Adipose tissue (tissue), 3 donors: ENCODE measurements around the gene TMEM108. TPM values are rescaled to one million over a fixed set of nuclear protein-coding genes. Genes with fewer than 3 reads are reported as not detected.

ENCODE experiments used
- H3K27ac ChIP-seq: one replicate; pipeline ENCODE4 v1.5.1; 2013; ENCODE audit warnings: low read depth, low read length
- WGBS, 3 donors: extraction: QIAGEN DNeasy Blood & Tissue Kit; methylation state at CpG; one replicate each; pipeline ENCODE4 v1.1.7; 2013; 5-methylcytosine and 5-hydroxymethylcytosine counted together
- polyA plus RNA-seq, 3 donors: library from polyadenylated mRNA; stranded (reverse); fragments of 200-250 nt; gene quantifications; one replicate each; pipeline ENCODE4 v1.2.3, GENCODE V29; 2013
- donor health status: healthy with polysubstance abuse.
- donor health status: Bipolar disorder and iron deficiency.
- donor health status: healthy.

The TMEM108 gene
- polyA plus RNA-seq, 3 donors, result 0.45 to 1.5 (median 0.70) TPM

DNA sequence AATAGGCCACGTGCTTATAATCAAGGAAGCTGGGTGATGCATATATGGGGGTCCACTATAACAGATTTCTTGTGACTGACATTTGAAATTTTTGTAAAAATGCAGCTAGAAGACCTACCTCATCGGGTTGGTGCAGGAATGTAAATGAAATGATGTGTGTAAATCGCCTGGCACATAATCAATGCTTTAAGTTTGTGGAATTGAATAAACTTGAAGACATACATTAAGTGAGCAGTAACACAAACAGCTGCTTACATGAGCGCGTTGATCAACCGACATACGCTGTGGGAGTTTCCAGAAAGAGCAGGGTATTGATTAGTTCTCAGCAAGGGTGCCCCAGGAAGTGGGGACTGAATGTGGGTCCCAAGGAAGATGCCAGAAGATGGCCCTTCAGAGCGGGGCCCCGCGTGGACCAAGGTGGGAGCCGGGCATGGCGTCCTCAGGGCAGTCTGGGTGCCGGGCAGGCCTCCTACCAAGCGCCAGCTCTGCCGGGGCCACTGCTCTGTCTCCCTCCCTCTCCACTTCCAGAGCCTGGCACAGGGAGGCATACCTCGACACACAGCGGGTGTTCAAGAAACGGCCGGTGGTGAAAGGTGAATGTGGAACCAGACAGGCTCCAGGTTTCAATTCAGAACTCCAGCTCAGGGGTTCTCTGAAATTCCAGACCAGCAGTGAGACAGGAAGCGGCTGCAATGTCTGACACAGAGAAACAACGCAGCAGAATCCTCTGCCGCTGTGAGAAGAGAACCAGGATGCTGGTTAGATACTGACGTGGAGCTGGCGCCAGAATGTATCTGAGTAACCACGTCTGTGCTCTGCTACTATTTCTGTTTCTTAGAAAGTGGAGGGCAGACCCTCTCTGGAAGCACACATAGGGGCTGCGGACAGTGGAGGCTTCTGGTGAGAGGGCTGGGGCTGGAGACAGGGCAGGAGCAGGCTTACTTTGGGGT, 374.3 kb downstream of the TMEM108 start:
- 64 to 71% (median 71%) methylated on average over 26 of the region's 26 CpGs for WGBS, 3 donors
- H3K27ac ChIP-seq, result no peak overlapping the region

- 21 to 33% (median 28%) methylated on average over 17 of the region's 17 CpGs for WGBS, 3 donors
- no peak overlapping the region for H3K27ac ChIP-seq
These were observed 375.2 kb downstream of the TMEM108 start for GRCh38 chr3:133413161-133414020.

GRCh38 chr3:133414021-133414392, 375.8 kb downstream of the TMEM108 start:
- H3K27ac ChIP-seq, result no peak overlapping the region
- WGBS, 3 donors, result 63 to 87% (median 81%) methylated on average over 4 of the region's 4 CpGs

GRCh38 chr3:133418361-133418760, 380.2 kb downstream of the TMEM108 start:
- H3K27ac ChIP-seq, result no peak overlapping the region
- WGBS, 3 donors, result 76 to 89% (median 88%) methylated on average over 7 of the region's 7 CpGs

DNA sequence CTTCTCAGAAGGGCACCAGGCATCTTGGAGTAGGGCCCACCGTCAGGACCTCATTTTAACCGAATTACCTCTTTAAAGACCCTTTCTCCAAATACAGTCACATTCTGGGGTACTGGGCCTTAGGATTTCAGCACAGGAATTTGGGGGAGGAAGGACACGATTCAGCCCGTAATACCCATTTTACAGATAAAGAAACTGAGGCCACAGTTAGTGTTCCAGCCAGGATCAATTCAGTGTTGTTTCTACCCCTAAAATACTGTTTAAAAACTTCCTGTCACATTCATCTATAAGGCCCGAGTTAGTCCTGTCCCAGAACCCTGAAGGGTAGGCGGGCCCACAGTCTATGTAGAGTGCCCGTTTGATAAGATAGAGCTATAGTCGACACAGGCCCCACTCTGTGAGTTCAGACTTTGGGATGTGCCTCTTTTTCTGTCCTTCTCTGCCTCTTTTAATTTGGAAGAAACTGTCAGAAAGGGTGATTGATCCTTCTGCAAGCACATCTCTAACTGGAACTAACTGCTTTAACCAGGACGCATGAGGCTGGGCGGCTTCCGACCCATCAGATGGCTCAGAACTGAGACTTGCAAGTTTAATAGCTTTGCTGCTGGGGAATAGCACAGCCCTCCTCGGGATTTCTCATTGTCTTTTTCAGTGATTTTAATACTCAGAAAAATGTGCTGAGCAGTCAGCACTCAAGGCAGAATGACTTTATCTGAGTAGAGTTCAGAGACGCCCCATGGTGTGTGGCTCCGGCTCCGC, 381.1 kb downstream of the TMEM108 start:
- no peak overlapping the region for H3K27ac ChIP-seq
- WGBS, 3 donors, result 89 to 91% (median 90%) methylated on average over 15 of the region's 15 CpGs

- WGBS, 3 donors, result 75 to 80% (median 79%) methylated on average over 9 of the region's 9 CpGs
- no peak overlapping the region for H3K27ac ChIP-seq
These were observed 387.0 kb downstream of the TMEM108 start for GRCh38 chr3:133424937-133425869.

DNA sequence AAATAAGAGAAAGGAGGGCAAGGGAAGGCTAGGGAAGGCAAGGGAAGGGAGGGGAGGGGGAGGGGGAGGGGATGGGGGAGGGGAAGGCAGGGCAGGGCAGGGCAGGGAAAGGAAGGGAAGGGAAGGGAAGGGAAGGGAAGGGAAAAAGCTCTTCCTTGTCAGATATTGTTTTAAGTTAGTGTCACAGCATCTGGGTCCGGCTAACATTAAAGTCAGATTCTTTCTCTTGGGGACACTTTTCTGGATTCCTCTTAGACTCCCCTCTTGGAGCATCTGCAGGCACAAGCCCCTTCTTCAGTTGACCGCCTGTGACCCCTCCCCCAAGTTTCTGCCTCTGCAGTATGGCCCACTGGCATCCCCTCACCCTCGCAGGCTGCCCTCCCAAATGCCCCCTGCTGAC, 387.7 kb downstream of the TMEM108 start:
- whole genome bisulfite sequencing, 3 donors, result 71 to 81% (median 81%) methylated on average over 3 of the region's 3 CpGs
- no peak overlapping the region for H3K27ac ChIP-seq

DNA sequence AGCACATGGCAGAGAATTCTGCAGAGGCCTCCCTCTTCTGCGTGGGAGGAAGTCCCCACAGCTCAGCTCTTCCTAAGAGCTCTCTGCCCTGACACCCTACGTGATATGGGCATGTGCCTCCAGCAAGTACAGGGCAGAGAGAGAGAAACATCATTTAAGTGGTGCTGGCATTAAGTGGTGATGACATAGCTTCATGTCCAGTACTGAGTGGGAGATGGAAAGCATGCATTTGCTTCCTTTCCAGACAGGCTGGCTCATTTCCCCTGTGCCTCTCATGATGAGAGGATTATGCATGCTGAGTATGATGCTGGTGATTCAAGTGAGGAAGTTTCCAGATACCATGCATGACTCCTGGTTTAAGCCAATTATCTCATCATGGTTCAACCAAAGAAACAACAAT, 388.5 kb downstream of the TMEM108 start:
- 46 to 73% (median 64%) methylated on average over 2 of the region's 2 CpGs for whole genome bisulfite sequencing, 3 donors
- H3K27ac ChIP-seq, result no peak overlapping the region

GRCh38 chr3:133428552-133428951, 390.4 kb downstream of the TMEM108 start:
- WGBS, 3 donors, result 58 to 72% (median 70%) methylated on average over 12 of the region's 12 CpGs
- no peak overlapping the region for H3K27ac ChIP-seq

DNA sequence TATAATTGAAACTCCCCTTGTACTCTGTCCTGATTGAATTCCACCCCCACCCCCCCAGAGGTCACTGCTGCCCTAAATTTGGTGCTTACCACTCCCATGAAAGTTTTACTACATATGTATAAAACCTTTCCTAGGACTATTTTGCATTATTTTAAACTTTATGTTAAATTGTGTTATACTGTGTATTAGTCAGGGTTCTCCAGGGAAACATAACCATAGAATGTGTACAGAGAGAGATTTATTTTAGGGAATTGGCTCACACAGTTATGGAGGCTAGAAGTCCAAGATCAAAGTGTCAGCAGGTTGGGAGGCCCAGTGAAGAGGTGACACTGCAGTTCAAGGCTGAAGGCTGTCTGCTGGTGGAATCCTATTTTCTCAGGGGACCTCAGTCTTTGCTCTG, 390.9 kb downstream of the TMEM108 start:
- no peak overlapping the region for H3K27ac ChIP-seq

DNA sequence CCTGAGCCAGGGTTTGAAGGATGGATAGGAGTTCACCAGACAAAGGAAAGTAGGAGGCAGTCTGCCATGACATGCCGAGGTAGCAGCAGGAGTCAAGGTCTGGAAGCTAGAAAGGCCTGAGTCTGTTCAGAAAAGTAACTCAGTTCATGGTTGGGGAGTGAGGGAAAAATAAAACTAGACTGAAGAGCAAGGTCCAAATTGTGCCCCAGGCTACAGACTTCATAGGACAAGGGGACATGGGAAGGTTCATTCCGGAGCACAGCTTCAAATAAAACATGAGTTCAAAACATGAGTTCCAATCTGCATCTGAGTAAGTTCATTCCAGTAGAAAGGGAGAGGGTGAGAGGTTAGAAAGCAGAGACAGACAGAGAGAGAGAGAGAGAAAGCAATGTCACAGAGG, 401.4 kb downstream of the TMEM108 start:
- H3K27ac ChIP-seq, result no peak overlapping the region
- 91 to 96% (median 93%) methylated on average over 2 of the region's 2 CpGs for WGBS, 3 donors

GRCh38 chr3:133440652-133441051, 402.5 kb downstream of the TMEM108 start:
- no peak overlapping the region for H3K27ac ChIP-seq
- 84 to 93% (median 88%) methylated on average over 2 of the region's 2 CpGs for WGBS, 3 donors

DNA sequence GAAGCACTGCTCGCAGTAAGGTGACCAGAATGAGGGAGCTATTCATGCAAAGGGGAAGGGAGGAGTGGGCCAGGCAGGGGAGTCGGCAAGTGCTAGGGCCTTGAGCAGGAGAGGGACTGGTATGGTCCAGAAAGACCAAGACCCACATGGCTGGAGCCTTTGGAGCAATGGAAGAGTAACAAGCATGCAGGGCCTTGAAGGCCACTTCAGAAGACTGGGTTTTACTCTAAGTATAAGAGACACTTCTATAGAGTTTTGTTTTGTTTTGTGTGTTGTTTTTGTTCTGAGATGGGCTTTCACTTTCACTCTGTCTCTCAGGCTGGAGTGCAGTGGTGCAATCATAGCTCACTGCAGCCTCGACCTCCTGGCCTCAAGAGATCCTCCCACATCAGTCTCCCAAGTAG, 403.7 kb downstream of the TMEM108 start:
- WGBS, 3 donors, result 47 to 76% (median 58%) methylated on average over 3 of the region's 3 CpGs
- H3K27ac ChIP-seq, result no peak overlapping the region

- WGBS, 3 donors, result 87 to 100% (median 98%) methylated on average over 1 of the region's 1 CpG
- H3K27ac ChIP-seq, result no peak overlapping the region
These were observed 404.3 kb downstream of the TMEM108 start for GRCh38 chr3:133442518-133442917.

DNA sequence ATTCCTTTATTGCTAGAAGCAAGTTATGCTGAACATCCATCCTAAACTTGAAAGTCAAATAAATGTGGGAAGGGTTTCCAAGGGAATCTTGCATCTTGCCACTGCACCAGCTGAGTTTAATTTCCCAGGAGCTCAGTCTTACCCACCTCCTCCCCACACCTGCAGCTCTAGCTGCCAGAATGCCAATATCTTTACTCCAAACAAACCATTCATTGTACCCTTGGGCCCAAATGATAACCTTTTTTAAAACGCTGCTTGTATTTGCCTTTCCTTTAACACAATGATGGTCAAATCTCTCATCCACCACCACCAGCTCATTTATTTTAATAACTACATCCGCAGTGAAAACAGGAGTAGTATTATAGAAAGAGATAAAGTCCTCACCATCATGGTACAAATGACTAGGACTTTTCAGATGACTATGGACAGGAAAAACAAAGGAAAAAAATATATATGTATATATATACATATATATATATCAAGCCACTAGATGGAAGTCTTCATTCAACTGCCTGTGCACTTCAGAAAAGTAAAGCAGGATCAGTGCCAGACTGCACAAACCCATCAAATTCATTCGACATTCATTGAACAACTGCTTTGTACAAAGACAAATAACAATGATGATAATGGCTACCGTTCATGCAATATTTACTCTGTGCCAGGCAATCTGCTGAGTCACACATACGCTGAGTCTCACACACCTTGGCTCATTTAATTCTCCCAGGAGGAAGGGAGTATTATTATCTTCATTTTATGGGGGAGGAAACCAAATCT, 405.6 kb downstream of the TMEM108 start:
- H3K27ac ChIP-seq, result no peak overlapping the region
- 18 to 54% (median 53%) methylated on average over 5 of the region's 5 CpGs for WGBS, 3 donors

DNA sequence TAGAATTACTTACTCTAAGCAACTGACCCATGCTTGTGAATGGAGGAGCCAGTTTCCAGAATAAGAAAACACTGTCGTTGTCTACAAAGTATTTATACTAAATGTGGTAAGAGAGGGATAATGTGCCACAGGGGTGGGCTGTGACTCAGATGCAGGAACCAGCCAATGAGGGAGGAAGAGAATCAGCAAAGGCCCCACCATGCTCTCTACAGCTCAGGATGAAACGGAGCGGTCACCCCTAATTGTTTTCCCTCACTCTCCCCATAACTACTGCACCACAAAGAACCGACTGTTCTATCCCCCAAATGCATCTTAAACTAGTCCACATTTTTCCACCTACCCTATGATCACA, 406.2 kb downstream of the TMEM108 start:
- 69 to 85% (median 83%) methylated on average over 4 of the region's 4 CpGs for WGBS, 3 donors
- no peak overlapping the region for H3K27ac ChIP-seq

DNA sequence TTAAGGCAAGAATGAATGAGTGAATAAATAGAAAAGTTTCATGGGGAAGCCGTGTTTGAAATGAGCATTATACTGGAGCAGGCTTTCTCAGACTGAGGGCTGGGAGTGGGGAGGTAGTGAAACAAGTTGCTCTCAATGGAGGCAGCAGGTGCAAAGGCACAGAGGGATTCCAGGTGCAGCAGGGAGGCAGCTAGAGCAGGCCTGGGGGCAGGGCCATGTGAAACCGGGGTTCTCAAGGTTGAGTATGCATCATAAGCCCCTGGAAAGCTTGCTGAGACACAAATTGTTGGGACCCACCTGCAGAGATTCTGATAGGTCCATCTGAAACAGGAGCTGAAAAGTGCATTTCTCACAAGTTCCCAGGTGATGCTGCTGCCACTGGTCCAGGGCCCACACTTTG, 406.9 kb downstream of the TMEM108 start:
- 88 to 93% (median 92%) methylated on average over 2 of the region's 2 CpGs for WGBS, 3 donors
- no peak overlapping the region for H3K27ac ChIP-seq
